Naive B cell (primary cell): ENCODE data around the gene PIGT. TPM values are rescaled to one million over a fixed set of nuclear protein-coding genes. Genes with fewer than 3 reads are reported as not detected.

Experiments
- ATAC-seq, 2 donors: fragments of 150-1000 bp; cut with Tn5 transposase; 2 replicates each; pipeline ENCODE4 v1.10.0; 2021; ENCODE audit warnings: low read depth in 2 of 2, mild to moderate bottlenecking in 2 of 2, moderate library complexity in 2 of 2
- DNase-seq: peaks from one replicate; pipeline ENCODE4 v3.0.0; 2022
- H3K27ac Mint-ChIP-seq, 6 donors: one replicate each; pipeline ENCODE4 v1.8.0; 2020 to 2022; ENCODE audit warnings: mild to moderate bottlenecking in 6 of 6, mixed read lengths in 6 of 6, moderate library complexity in 5 of 6, inconsistent platforms in 2 of 6
- H3K27me3 Mint-ChIP-seq, 3 donors: one replicate each; pipeline ENCODE4 v1.8.0; 2021 to 2022; ENCODE audit warnings: mixed read lengths in 3 of 3, mild to moderate bottlenecking in 1 of 3
- H3K36me3 Mint-ChIP-seq, 2 donors: one replicate each; pipeline ENCODE4 v1.8.0; 2020 to 2022; ENCODE audit warnings: mixed read lengths in 2 of 2, inconsistent platforms in 1 of 2, mild to moderate bottlenecking in 1 of 2
- H3K4me1 Mint-ChIP-seq, 3 donors: one replicate each; pipeline ENCODE4 v1.8.0; 2020 to 2022; ENCODE audit warnings: mixed read lengths in 3 of 3, inconsistent platforms in 1 of 3, mild to moderate bottlenecking in 1 of 3, moderate library complexity in 1 of 3
- H3K4me3 Mint-ChIP-seq, 8 donors: one replicate each; pipeline ENCODE4 v1.8.0; 2020 to 2022; ENCODE audit warnings: mild to moderate bottlenecking in 8 of 8, mixed read lengths in 8 of 8, moderate library complexity in 8 of 8, inconsistent platforms in 2 of 8
- H3K9me3 Mint-ChIP-seq, 7 donors: one replicate each; pipeline ENCODE4 v1.8.0; 2020 to 2022; ENCODE audit warnings: mixed read lengths in 7 of 7, mild to moderate bottlenecking in 5 of 7, inconsistent platforms in 2 of 7, moderate library complexity in 1 of 7
- polyA plus RNA-seq, 6 donors: library from polyadenylated mRNA; unstranded; fragments of 300-500 nt; fragmentation: Illumina TruSeq; gene quantifications; one replicate each; pipeline ENCODE4 v1.2.3, GENCODE V29; 2021; ENCODE audit warnings: low read depth in 6 of 6

The PIGT gene
- polyA plus RNA-seq, 6 donors from 2014 or later: 62.0 to 113 (median 77.9) TPM

- Mint-ChIP-seq H3K27ac (peak overlapping the region in 2 of 6 donors; percentile 38 to 92), H3K9me3 (no peaks in the 10 kb centered on the region), H3K4me1 (peaks cover 10 to 17% (median 17%) of the 10 kb centered on the region in 3 donors), H3K4me3 (peak overlapping the region in 1 of 8 donors; percentile 62), H3K36me3 (peaks cover 8 to 32% of the 10 kb centered on the region in 2 donors), H3K27me3 (no peaks in the 10 kb centered on the region)
- DNase-seq (no peak), ATAC-seq (no peak)
Measured at GRCh38 chr20:45423700-45424099, 7.8 kb downstream of the PIGT start.

GRCh38 chr20:45425561-45425960, 9.6 kb downstream of the PIGT start:
- Mint-ChIP-seq H3K27me3 (no peaks in the 10 kb centered on the region), H3K9me3 (no peaks in the 10 kb centered on the region), H3K27ac (no peak overlapping the region), H3K4me1 (no peaks in the 10 kb centered on the region), H3K4me3 (no peak overlapping the region), H3K36me3 (peaks cover 4 to 14% of the 10 kb centered on the region in 2 donors)
- DNase-seq (no peak), ATAC-seq (no peak)

- Mint-ChIP-seq H3K9me3 (no peaks in the 10 kb centered on the region), H3K36me3 (peaks cover 4 to 12% of the 10 kb centered on the region in 2 donors), H3K4me3 (no peak overlapping the region), H3K27ac (peak overlapping the region in 2 of 6 donors; percentile 31 to 92), H3K4me1 (peaks cover 2 to 4% (median 3%) of the 10 kb centered on the region in 3 donors), H3K27me3 (no peaks in the 10 kb centered on the region)
- DNase-seq (no peak), ATAC-seq (no peak)
Measured at GRCh38 chr20:45426320-45427016, 10.5 kb downstream of the PIGT start.

- Mint-ChIP-seq H3K4me1 (peaks cover 11 to 14% (median 12%) of the 10 kb centered on the region in 3 donors), H3K27ac (peak overlapping the region in 4 of 6 donors; percentile 26 to 68 (median 40)), H3K4me3 (no peak overlapping the region), H3K36me3 (peaks cover 4 to 12% of the 10 kb centered on the region in 2 donors), H3K9me3 (peaks cover 0 to 6% (median 4%) of the 10 kb centered on the region in 7 donors), H3K27me3 (no peaks in the 10 kb centered on the region)
- no peak for ATAC-seq
- DNase-seq: no peak
Measured at GRCh38 chr20:45427236-45428149, 11.6 kb downstream of the PIGT start.

GRCh38 chr20:45429618-45430017, 13.7 kb downstream of the PIGT start:
- H3K36me3 Mint-ChIP-seq: peaks cover 0 to under 1% of the 10 kb centered on the region in 2 donors
- H3K9me3 Mint-ChIP-seq: peaks cover 0 to 8% (median 4%) of the 10 kb centered on the region in 7 donors
- ATAC-seq (no peak), DNase-seq (no peak)
- H3K4me3 Mint-ChIP-seq: no peak overlapping the region
- H3K27me3 Mint-ChIP-seq: no peaks in the 10 kb centered on the region
- no peak overlapping the region for H3K27ac Mint-ChIP-seq
- H3K4me1 Mint-ChIP-seq: peaks cover 17 to 29% (median 20%) of the 10 kb centered on the region in 3 donors

- ATAC-seq (peak; percentile 89 to 91), DNase-seq (peak; percentile 76)
- no peaks in the 10 kb centered on the region for H3K27me3 Mint-ChIP-seq
- peak overlapping the region; percentile 50 to 89 (median 77) for H3K27ac Mint-ChIP-seq
- H3K36me3 Mint-ChIP-seq: no peaks in the 10 kb centered on the region
- H3K4me1 Mint-ChIP-seq: peaks cover 28 to 49% (median 42%) of the 10 kb centered on the region in 3 donors
- H3K4me3 Mint-ChIP-seq: peak overlapping the region in 6 of 8 donors; percentile 34 to 79 (median 64)
- H3K9me3 Mint-ChIP-seq: peaks cover 0 to 8% (median 4%) of the 10 kb centered on the region in 7 donors
Measured at GRCh38 chr20:45432294-45432693, 16.4 kb downstream of the PIGT start.

GRCh38 chr20:45433316-45433715, 17.4 kb downstream of the PIGT start:
- Mint-ChIP-seq H3K4me3 (peak overlapping the region in 3 of 8 donors; percentile 24 to 61 (median 55)), H3K4me1 (peaks cover 28 to 50% (median 42%) of the 10 kb centered on the region in 3 donors), H3K36me3 (no peaks in the 10 kb centered on the region), H3K9me3 (peaks cover 0 to 8% (median 4%) of the 10 kb centered on the region in 7 donors), H3K27me3 (no peaks in the 10 kb centered on the region), H3K27ac (peak overlapping the region in 2 of 6 donors; percentile 54 to 81)
- no peak for DNase-seq
- ATAC-seq: no peak

GRCh38 chr20:45433976-45434375, 18.0 kb downstream of the PIGT start:
- DNase-seq: no peak
- peak overlapping the region in 5 of 6 donors; percentile 19 to 81 (median 73) for H3K27ac Mint-ChIP-seq

GRCh38 chr20:45436732-45437485, 21.0 kb downstream of the PIGT start:
- Mint-ChIP-seq H3K4me3 (peak overlapping the region; percentile 74 to 90 (median 86)), H3K36me3 (no peaks in the 10 kb centered on the region), H3K4me1 (peaks cover 23 to 44% (median 34%) of the 10 kb centered on the region in 3 donors), H3K27me3 (peaks cover 0 to 5% (median 0%) of the 10 kb centered on the region in 3 donors), H3K27ac (peak overlapping the region; percentile 34 to 83 (median 61)), H3K9me3 (peaks cover 0 to 7% (median 4%) of the 10 kb centered on the region in 7 donors)
- ATAC-seq: peak; percentile 75 to 78
- DNase-seq: peak; percentile 77

More at GRCh38 chr20:45433976-45434375, 18.0 kb downstream of the PIGT start:
- H3K36me3 Mint-ChIP-seq: no peaks in the 10 kb centered on the region
- peak overlapping the region in 4 of 8 donors; percentile 24 to 72 (median 40) for H3K4me3 Mint-ChIP-seq
- ATAC-seq: no peak
- no peaks in the 10 kb centered on the region for H3K27me3 Mint-ChIP-seq
- H3K9me3 Mint-ChIP-seq: peaks cover 0 to 8% (median 4%) of the 10 kb centered on the region in 7 donors
- peaks cover 28 to 50% (median 42%) of the 10 kb centered on the region in 3 donors for H3K4me1 Mint-ChIP-seq

- Mint-ChIP-seq H3K27me3 (peaks cover 0 to 17% (median 7%) of the 10 kb centered on the region in 3 donors), H3K4me3 (peak overlapping the region in 1 of 8 donors; percentile 54), H3K9me3 (no peaks in the 10 kb centered on the region), H3K4me1 (peaks cover 11 to 20% (median 16%) of the 10 kb centered on the region in 3 donors), H3K36me3 (no peaks in the 10 kb centered on the region), H3K27ac (no peak overlapping the region)
- DNase-seq (no peak), ATAC-seq (no peak)
Measured at GRCh38 chr20:45440424-45440823, 24.5 kb downstream of the PIGT start.

- DNase-seq (no peak), ATAC-seq (no peak)
- H3K36me3 Mint-ChIP-seq: no peaks in the 10 kb centered on the region
- peak overlapping the region in 1 of 8 donors; percentile 54 for H3K4me3 Mint-ChIP-seq
- H3K4me1 Mint-ChIP-seq: peaks cover 5 to 14% (median 10%) of the 10 kb centered on the region in 3 donors
- H3K27me3 Mint-ChIP-seq: peaks cover 0 to 21% (median 13%) of the 10 kb centered on the region in 3 donors
- peaks cover 0 to 3% (median 0%) of the 10 kb centered on the region in 7 donors for H3K9me3 Mint-ChIP-seq
- no peak overlapping the region for H3K27ac Mint-ChIP-seq
Measured at GRCh38 chr20:45440891-45441685, 25.1 kb downstream of the PIGT start.

- Mint-ChIP-seq H3K9me3 (peaks cover 0 to 3% (median 0%) of the 10 kb centered on the region in 7 donors), H3K4me3 (no peak overlapping the region), H3K36me3 (no peaks in the 10 kb centered on the region), H3K27me3 (peaks cover 0 to 21% (median 13%) of the 10 kb centered on the region in 3 donors), H3K4me1 (peaks cover 3 to 7% (median 5%) of the 10 kb centered on the region in 3 donors), H3K27ac (no peak overlapping the region)
- ATAC-seq (no peak), DNase-seq (no peak)
Measured at GRCh38 chr20:45441746-45442145, 25.8 kb downstream of the PIGT start.
